ENCODE measurements around the gene GREB1.

Gene GREB1

DNA sequence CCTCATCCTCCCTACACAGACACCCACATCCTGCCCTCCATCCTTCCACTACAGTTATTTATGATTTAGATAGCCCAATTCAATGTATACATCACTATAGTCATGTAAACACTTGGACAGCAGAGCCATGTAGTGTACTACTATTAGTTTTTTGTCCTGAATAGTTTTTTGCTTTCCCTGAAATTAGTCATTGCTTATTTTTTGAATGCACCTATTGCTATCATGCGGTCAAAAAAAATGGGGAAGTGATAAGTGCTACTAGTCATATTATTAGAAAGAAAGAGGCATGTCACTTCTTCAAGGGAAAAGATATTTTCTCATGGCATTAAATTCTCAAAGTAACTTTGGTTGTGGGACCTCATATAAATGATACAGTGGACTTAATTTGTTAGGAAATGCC is 6.8 kb upstream of the GREB1 start:
- TF ChIP-seq TCF12 (IDR thresholded peaks at IDR 0.05; ENCODE audit: low read depth), result no peak
- no peak for TF ChIP-seq ZBTB7A (IDR thresholded peaks at IDR 0.05; ENCODE audit: low read depth)
- TF ChIP-seq CREB1 (IDR thresholded peaks at IDR 0.05; ENCODE audit: low read depth), result no peak
- TF ChIP-seq TEAD4 (IDR thresholded peaks at IDR 0.05), result no peak
- TF ChIP-seq CEBPB (IDR thresholded peaks at IDR 0.05), result no peak
- TF ChIP-seq EP300 (IDR thresholded peaks at IDR 0.05; ENCODE audit: borderline replicate concordance), result no peak
- TF ChIP-seq, protein P1, sequence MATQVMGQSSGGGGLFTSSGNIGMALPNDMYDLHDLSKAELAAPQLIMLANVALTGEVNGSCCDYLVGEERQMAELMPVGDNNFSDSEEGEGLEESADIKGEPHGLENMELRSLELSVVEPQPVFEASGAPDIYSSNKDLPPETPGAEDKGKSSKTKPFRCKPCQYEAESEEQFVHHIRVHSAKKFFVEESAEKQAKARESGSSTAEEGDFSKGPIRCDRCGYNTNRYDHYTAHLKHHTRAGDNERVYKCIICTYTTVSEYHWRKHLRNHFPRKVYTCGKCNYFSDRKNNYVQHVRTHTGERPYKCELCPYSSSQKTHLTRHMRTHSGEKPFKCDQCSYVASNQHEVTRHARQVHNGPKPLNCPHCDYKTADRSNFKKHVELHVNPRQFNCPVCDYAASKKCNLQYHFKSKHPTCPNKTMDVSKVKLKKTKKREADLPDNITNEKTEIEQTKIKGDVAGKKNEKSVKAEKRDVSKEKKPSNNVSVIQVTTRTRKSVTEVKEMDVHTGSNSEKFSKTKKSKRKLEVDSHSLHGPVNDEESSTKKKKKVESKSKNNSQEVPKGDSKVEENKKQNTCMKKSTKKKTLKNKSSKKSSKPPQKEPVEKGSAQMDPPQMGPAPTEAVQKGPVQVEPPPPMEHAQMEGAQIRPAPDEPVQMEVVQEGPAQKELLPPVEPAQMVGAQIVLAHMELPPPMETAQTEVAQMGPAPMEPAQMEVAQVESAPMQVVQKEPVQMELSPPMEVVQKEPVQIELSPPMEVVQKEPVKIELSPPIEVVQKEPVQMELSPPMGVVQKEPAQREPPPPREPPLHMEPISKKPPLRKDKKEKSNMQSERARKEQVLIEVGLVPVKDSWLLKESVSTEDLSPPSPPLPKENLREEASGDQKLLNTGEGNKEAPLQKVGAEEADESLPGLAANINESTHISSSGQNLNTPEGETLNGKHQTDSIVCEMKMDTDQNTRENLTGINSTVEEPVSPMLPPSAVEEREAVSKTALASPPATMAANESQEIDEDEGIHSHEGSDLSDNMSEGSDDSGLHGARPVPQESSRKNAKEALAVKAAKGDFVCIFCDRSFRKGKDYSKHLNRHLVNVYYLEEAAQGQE (IDR thresholded peaks at IDR 0.05; ENCODE audit: low read depth), result no peak
- TF ChIP-seq YY1 (IDR thresholded peaks at IDR 0.05; ENCODE audit: low read depth), result no peak
- TF ChIP-seq RAD21 (IDR thresholded peaks at IDR 0.05; ENCODE audit: low read depth), result no peak
- TF ChIP-seq, protein P2, sequence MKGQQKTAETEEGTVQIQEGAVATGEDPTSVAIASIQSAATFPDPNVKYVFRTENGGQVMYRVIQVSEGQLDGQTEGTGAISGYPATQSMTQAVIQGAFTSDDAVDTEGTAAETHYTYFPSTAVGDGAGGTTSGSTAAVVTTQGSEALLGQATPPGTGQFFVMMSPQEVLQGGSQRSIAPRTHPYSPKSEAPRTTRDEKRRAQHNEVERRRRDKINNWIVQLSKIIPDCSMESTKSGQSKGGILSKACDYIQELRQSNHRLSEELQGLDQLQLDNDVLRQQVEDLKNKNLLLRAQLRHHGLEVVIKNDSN (IDR thresholded peaks at IDR 0.05), result no peak
- TF ChIP-seq FOXM1 (IDR thresholded peaks at IDR 0.05; ENCODE audit: borderline replicate concordance, low read depth), result no peak

DNA sequence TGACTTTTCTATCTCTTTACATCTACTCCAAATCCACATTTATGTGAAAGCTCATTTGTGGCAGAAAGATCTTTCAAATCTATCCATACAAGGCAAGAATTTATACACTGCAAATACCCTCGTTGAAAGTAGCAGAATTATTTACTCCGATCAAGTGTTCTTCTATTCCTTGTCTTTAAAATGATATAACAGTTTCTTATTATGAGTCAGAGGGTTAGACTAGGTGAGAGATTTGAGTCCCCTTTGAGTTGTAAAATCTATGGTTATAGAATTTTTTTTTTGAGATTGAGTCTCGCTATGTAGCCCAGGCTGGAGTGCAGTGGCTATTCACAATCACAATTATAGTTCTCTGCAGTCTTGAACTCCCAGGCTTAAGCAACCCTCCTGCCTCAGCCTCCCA is 5.6 kb upstream of the GREB1 start:
- no peak for TF ChIP-seq CEBPB (IDR thresholded peaks at IDR 0.05)
- TF ChIP-seq RAD21 (IDR thresholded peaks at IDR 0.05; ENCODE audit: low read depth), result no peak
- TF ChIP-seq TEAD4 (IDR thresholded peaks at IDR 0.05), result no peak
- TF ChIP-seq ZBTB7A (IDR thresholded peaks at IDR 0.05; ENCODE audit: low read depth), result no peak
- TF ChIP-seq TAF1 (IDR thresholded peaks at IDR 0.05; ENCODE audit: low read depth), result no peak
- TF ChIP-seq, protein P1 (IDR thresholded peaks at IDR 0.05; ENCODE audit: low read depth), result no peak
- no peak for TF ChIP-seq EGR1 (IDR thresholded peaks at IDR 0.05)
- TF ChIP-seq FOXM1 (IDR thresholded peaks at IDR 0.05; ENCODE audit: borderline replicate concordance, low read depth), result no peak
- no peak for TF ChIP-seq EP300 (IDR thresholded peaks at IDR 0.05; ENCODE audit: borderline replicate concordance)
- TF ChIP-seq, protein P2 (IDR thresholded peaks at IDR 0.05), result no peak
- TF ChIP-seq, protein P3, sequence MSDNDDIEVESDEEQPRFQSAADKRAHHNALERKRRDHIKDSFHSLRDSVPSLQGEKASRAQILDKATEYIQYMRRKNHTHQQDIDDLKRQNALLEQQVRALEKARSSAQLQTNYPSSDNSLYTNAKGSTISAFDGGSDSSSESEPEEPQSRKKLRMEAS (IDR thresholded peaks at IDR 0.05), result no peak
- TF ChIP-seq CREB1 (IDR thresholded peaks at IDR 0.05; ENCODE audit: low read depth), result no peak
- no peak for TF ChIP-seq TCF12 (IDR thresholded peaks at IDR 0.05; ENCODE audit: low read depth)
- TF ChIP-seq NFIC (IDR thresholded peaks at IDR 0.05), result no peak

DNA sequence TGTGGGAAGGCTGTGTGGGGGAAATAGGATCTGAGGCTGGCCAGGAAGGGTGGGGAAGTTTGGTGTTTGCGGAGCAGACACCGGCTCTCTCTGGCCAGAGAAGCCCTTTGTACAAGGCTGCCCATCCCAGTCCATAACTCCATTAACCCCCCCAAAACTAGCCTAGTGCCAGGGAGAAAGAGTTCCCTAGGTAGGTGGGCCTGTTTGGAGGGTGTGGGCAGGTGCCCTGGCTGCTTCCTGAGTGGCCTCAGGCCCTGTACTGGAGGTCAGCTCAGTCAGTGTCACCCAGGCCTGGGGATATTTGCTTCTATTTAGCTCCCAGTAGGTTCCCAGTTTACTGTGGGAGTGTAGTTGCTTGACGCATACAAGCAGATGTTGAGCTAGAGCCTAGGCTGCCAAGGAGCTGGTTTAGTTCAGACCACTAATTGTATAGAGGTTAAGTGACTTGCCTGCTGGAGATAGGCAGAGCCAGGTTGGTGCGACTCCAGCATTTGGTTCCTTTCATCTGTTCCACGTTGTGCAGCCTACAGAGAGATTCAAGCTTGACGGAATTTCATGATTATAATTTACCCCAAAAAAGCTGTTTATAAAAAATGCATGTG is 2.9 kb upstream of the GREB1 start:
- TF ChIP-seq EP300 (IDR thresholded peaks at IDR 0.05; ENCODE audit: borderline replicate concordance) (no peak), ZBTB7A (IDR thresholded peaks at IDR 0.05; ENCODE audit: low read depth) (no peak), RAD21 (IDR thresholded peaks at IDR 0.05; ENCODE audit: low read depth) (no peak), FOXM1 (IDR thresholded peaks at IDR 0.05; ENCODE audit: borderline replicate concordance, low read depth) (no peak)

DNA sequence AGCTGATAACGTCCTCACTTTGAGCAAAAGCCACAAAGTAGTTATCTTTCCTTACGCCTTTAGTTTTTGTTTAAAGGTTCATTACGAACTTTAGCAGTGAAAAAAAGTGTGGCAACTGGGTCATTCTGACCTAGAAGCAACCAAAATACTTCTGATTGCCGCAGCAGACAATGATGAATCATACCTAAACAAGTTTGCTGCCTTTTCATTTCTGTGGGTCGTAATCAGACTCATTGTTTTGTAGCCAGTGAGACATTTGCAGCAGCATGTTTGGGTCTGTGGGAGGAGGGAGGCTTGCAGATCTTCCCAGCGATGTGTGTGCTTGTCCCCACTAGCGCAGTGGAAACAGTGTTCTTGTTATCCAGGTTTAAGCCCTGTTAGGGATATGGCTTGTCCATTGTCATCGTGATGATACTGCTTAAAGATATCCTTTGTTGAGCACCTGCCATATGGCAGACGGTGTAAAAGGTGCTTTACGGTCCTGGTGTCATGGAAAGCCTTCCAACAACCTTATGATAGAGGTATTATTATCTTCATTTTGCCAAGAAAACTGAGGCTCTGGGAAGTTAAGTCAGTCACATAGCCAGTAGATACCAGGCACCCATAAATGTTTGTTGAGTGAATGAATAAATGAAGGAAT is 1.3 kb upstream of the GREB1 start:
- no peak for TF ChIP-seq TCF12 (IDR thresholded peaks at IDR 0.05; ENCODE audit: low read depth)
- no peak for TF ChIP-seq TEAD4 (IDR thresholded peaks at IDR 0.05)
- TF ChIP-seq, protein P1 (IDR thresholded peaks at IDR 0.05; ENCODE audit: low read depth), result no peak
- no peak for TF ChIP-seq CEBPB (IDR thresholded peaks at IDR 0.05)
- no peak for TF ChIP-seq EP300 (IDR thresholded peaks at IDR 0.05; ENCODE audit: borderline replicate concordance)
- no peak for TF ChIP-seq CREB1 (IDR thresholded peaks at IDR 0.05; ENCODE audit: low read depth)
